Hematopoietic multipotent progenitor cell treated with erythropoietin and hydrocortisone succinate and interleukin-3 and kit ligand, for 15 days (in vitro differentiated cells): ENCODE measurements around the gene ITPR3.
"Not testable (repeated sequence)": the region's sequence is repeated elsewhere in the genome, so short reads cannot be mapped to it uniquely, and the experiment has no call there.

Experiments used
- DNase-seq: peaks from one replicate; pipeline ENCODE4 v3.0.0-alpha.2; 2015; ENCODE audit warnings: low spot score

Gene ITPR3

GRCh38 chr6:33613795-33614168 lies 7.3 kb upstream of the ITPR3 start:
- DNase-seq: no peak

GRCh38 chr6:33616113-33616512 lies 5.0 kb upstream of the ITPR3 start:
- DNase-seq: no peak

- no peak for DNase-seq
Observed at GRCh38 chr6:33616913-33617312, 4.2 kb upstream of the ITPR3 start.

- DNase-seq: no peak
Observed at GRCh38 chr6:33619166-33619840, 1.8 kb upstream of the ITPR3 start.

- no peak for DNase-seq
Observed at GRCh38 chr6:33620158-33620855, 815 bp upstream of the ITPR3 start.

- DNase-seq: no peak
Observed at GRCh38 chr6:33621711-33622388, 728 bp downstream of the ITPR3 start.

- DNase-seq: no peak
Observed at GRCh38 chr6:33622456-33623431, 1.6 kb downstream of the ITPR3 start.

- DNase-seq: no peak
Observed at GRCh38 chr6:33623895-33624381, 2.8 kb downstream of the ITPR3 start.

- DNase-seq: no peak
Observed at GRCh38 chr6:33624856-33625255, 3.7 kb downstream of the ITPR3 start.

- DNase-seq: no peak
Observed at GRCh38 chr6:33627876-33628275, 6.8 kb downstream of the ITPR3 start.

GRCh38 chr6:33628401-33628964 lies 7.4 kb downstream of the ITPR3 start:
- no peak for DNase-seq

GRCh38 chr6:33630014-33630413 lies 8.9 kb downstream of the ITPR3 start:
- no peak for DNase-seq

- not testable (repeated sequence) for DNase-seq
Observed at GRCh38 chr6:33631521-33631920, 10.4 kb downstream of the ITPR3 start.

- no peak for DNase-seq
Observed at GRCh38 chr6:33631971-33632557, 10.9 kb downstream of the ITPR3 start.

- DNase-seq: peak; percentile 49
Observed at GRCh38 chr6:33632558-33633039, 11.5 kb downstream of the ITPR3 start.

- DNase-seq: no peak
Observed at GRCh38 chr6:33633084-33633461, 12.0 kb downstream of the ITPR3 start.

- peak; percentile 58 for DNase-seq
Observed at GRCh38 chr6:33633462-33634158, 12.5 kb downstream of the ITPR3 start.

- no peak for DNase-seq
Observed at GRCh38 chr6:33634161-33634727, 13.1 kb downstream of the ITPR3 start.

- DNase-seq: no peak
Observed at GRCh38 chr6:33634946-33635345, 13.8 kb downstream of the ITPR3 start.

- no peak for DNase-seq
Observed at GRCh38 chr6:33636655-33637054, 15.5 kb downstream of the ITPR3 start.
